HCT116 (cell line): ENCODE results near the gene CHM. TPM values are rescaled to one million over a fixed set of nuclear protein-coding genes. Genes with fewer than 3 reads are reported as not detected.

ENCODE experiments used
- ATAC-seq: fragments of 200-7000 bp; cut with Tn5 transposase; 2 replicates; pipeline ENCODE4 v1.9.1; 2020; ENCODE audit warnings: mild to moderate bottlenecking, moderate library complexity
- BruUV-seq: library from RNA; stranded (reverse); fragments of 400-500 nt; replicated peaks from 2 replicates; lab custom pipeline; 2021; lab: Mats Ljungman, UMichigan
- CTCF ChIA-PET: fragments of 300-600 bp; sonication (Branson Sonifier 250); formaldehyde crosslinking; loops from one replicate; lab custom pipeline; 2021; ENCODE audit warnings: antibody characterized with exemption; lab: Charles Lee
- POLR2A ChIA-PET: fragments of 300-600, 350-600 bp; sonication (Branson Sonifier 250); formaldehyde crosslinking; loops from one replicate; lab custom pipeline; 2021; ENCODE audit warnings: antibody characterized with exemption; lab: Charles Lee
- RAD21 ChIA-PET, 2 experiments: fragments of 300-600 bp; sonication (Branson Sonifier 250); formaldehyde crosslinking; loops; one replicate each; lab custom pipeline; 2023; ENCODE audit warnings: low total read pairs in 2 of 2; ENCODE audit not compliant: uncharacterized antibody in 2 of 2, unreplicated experiment in 2 of 2, low non-redundant PET in 1 of 2; lab: Charles Lee
- DNase-seq: peaks from one replicate; pipeline ENCODE4 v3.0.0-alpha.2; 2010; ENCODE audit warnings: low read depth, low spot score
- H2AFZ ChIP-seq: fragments of 200-600 bp; shearing (Covaris generic), sonication (generic); 2 replicates; pipeline ENCODE4 v1.6.1; 2017; ENCODE audit warnings: low read depth, mixed run types, mixed read lengths, antibody characterized with exemption, low read length; ENCODE audit not compliant: poor library complexity, severe bottlenecking
- H3K27ac ChIP-seq: 2 replicates; pipeline ENCODE4 v1.5.1; 2012; ENCODE audit warnings: low read depth, low read length
- H3K27me3 ChIP-seq: fragments of 200-600 bp; sonication (generic); 2 replicates; pipeline ENCODE4 v1.6.1; 2016; ENCODE audit warnings: mixed run types, low read length, mixed read lengths; ENCODE audit not compliant: insufficient read depth
- H3K36me3 ChIP-seq, 2 experiments: fragments of 200-500 bp in 1 of 2; fragments of 200-600 bp in 1 of 2; sonication (Bioruptor generic) in 1 of 2; sonication (generic) in 1 of 2; 2 replicates each; pipeline versions ENCODE4 v1.5.1 to v1.6.1; 2014 to 2016; ENCODE audit warnings: low read length in 2 of 2, inconsistent platforms in 1 of 2, mixed read lengths in 1 of 2, mixed run types in 1 of 2; ENCODE audit not compliant: insufficient read depth in 2 of 2, control insufficient read depth in 1 of 2
- H3K4me1 ChIP-seq, 2 experiments: fragments of 200-600 bp in 1 of 2; sonication (generic) in 1 of 2; 2 replicates each; pipeline versions ENCODE4 v1.5.1 to v1.6.1; 2012 to 2017; ENCODE audit warnings: low read length in 2 of 2, inconsistent platforms in 1 of 2, mild to moderate bottlenecking in 1 of 2, mixed read lengths in 1 of 2, mixed run types in 1 of 2, moderate library complexity in 1 of 2; ENCODE audit not compliant: insufficient read depth in 2 of 2, control insufficient read depth in 1 of 2
- H3K4me2 ChIP-seq: fragments of 200-600 bp; sonication (generic); 2 replicates; pipeline ENCODE4 v1.6.1; 2017; ENCODE audit warnings: mixed run types, low read length, mixed read lengths
- H3K4me3 ChIP-seq, 2 experiments: fragments of 200-600 bp in 1 of 2; sonication (generic) in 1 of 2; replicated peaks in 1 of 2; 2 replicates each; pipeline ENCODE4 v1.5.1; 2011 to 2016; ENCODE audit warnings: low read length in 2 of 2, control low read depth in 1 of 2, low read depth in 1 of 2, mild to moderate bottlenecking in 1 of 2, mixed read lengths in 1 of 2, mixed run types in 1 of 2
- H3K79me2 ChIP-seq: fragments of 200-600 bp; sonication (generic); 2 replicates; pipeline ENCODE4 v1.6.1; 2017; ENCODE audit warnings: mild to moderate bottlenecking, mixed run types, low read length, moderate library complexity, mixed read lengths; ENCODE audit not compliant: insufficient read depth
- H3K9ac ChIP-seq: fragments of 200-600 bp; sonication (generic); 2 replicates; pipeline ENCODE4 v1.6.1; 2016; ENCODE audit warnings: low read length, mixed read lengths
- H3K9me2 ChIP-seq: fragments of 200-600 bp; sonication (generic), shearing (Covaris generic); 2 replicates; pipeline ENCODE4 v1.6.1; 2017; ENCODE audit warnings: mixed run types, mild to moderate bottlenecking, moderate library complexity; ENCODE audit not compliant: insufficient read depth
- H3K9me3 ChIP-seq, 2 experiments: fragments of 200-500 bp in 1 of 2; fragments of 200-600 bp in 1 of 2; sonication (Bioruptor generic) in 1 of 2; sonication (generic) in 1 of 2; 2 replicates each; pipeline ENCODE4 v1.6.1; 2014 to 2017; ENCODE audit warnings: low read length in 2 of 2, mixed read lengths in 2 of 2, inconsistent platforms in 1 of 2, low read depth in 1 of 2, mild to moderate bottlenecking in 1 of 2, mixed run types in 1 of 2, moderate library complexity in 1 of 2; ENCODE audit not compliant: control insufficient read depth in 1 of 2, insufficient read depth in 1 of 2
- H4K20me1 ChIP-seq: fragments of 200-600 bp; sonication (generic), shearing (Covaris generic); 2 replicates; pipeline ENCODE4 v1.6.1; 2017; ENCODE audit warnings: mixed run types, mild to moderate bottlenecking, moderate library complexity; ENCODE audit not compliant: insufficient read depth
- CBX3 ChIP-seq: IDR thresholded peaks from 2 replicates; pipeline ENCODE4 v1.6.1; 2012; ENCODE audit warnings: low read depth
- CEBPB ChIP-seq: IDR thresholded peaks from 2 replicates; pipeline ENCODE4 v1.6.1; 2012; ENCODE audit warnings: low read depth
- EZH2phosphoT487 ChIP-seq: fragments of 200-600 bp; IDR thresholded peaks from 2 replicates; pipeline ENCODE4 v1.6.1; 2018; ENCODE audit warnings: antibody characterized with exemption, borderline replicate concordance
- FOSL1 ChIP-seq: IDR thresholded peaks from 2 replicates; pipeline ENCODE4 v1.6.1; 2012; ENCODE audit warnings: low read depth
- JUND ChIP-seq: IDR thresholded peaks from 2 replicates; pipeline ENCODE4 v1.6.1; 2012
- POLR2AphosphoS5 ChIP-seq: IDR thresholded peaks from 2 replicates; pipeline ENCODE4 v1.6.1; 2011; ENCODE audit warnings: mild to moderate bottlenecking, low read depth, low read length, moderate library complexity
- RAD21 ChIP-seq: IDR thresholded peaks from 2 replicates; pipeline ENCODE4 v1.6.1; 2012; ENCODE audit warnings: low read depth, mild to moderate bottlenecking
- SIN3A ChIP-seq: IDR thresholded peaks from 2 replicates; pipeline ENCODE4 v1.6.1; 2012; ENCODE audit warnings: low read depth
- TCF7L2 ChIP-seq: IDR thresholded peaks from 2 replicates; pipeline ENCODE4 v1.7.0; 2011; ENCODE audit warnings: borderline replicate concordance, inconsistent platforms; ENCODE audit not compliant: insufficient read depth, insufficient read length; ENCODE audit errors: extremely low read depth
- YY1 ChIP-seq: IDR thresholded peaks from 2 replicates; pipeline ENCODE4 v1.6.1; 2011; ENCODE audit warnings: low read length, low read depth, moderate library complexity, mild to moderate bottlenecking; ENCODE audit not compliant: insufficient replicate concordance; ENCODE audit errors: extremely low read depth
- intact Hi-C: fragments of 100-400 bp; cut with micrococcal nuclease; formaldehyde crosslinking; loops from 2 replicates; pipeline ENCODE4 v1.10.0; 2022
- total RNA-seq: library from RNA; stranded (reverse); gene quantifications from one replicate; pipeline ENCODE4 v1.2.1, GENCODE V29; 2021; ENCODE audit not compliant: unreplicated experiment
- TF ChIP-seq, protein P1 (sequence below): IDR thresholded peaks from 2 replicates; pipeline ENCODE4 v1.6.1; 2011; ENCODE audit warnings: mild to moderate bottlenecking, low read length, moderate library complexity; ENCODE audit not compliant: insufficient replicate concordance; ENCODE audit errors: extremely low read depth
- TF ChIP-seq, protein P2 (sequence below): IDR thresholded peaks from 2 replicates; pipeline ENCODE4 v1.6.1; 2012
- TF ChIP-seq, protein P3 (sequence below): IDR thresholded peaks from 2 replicates; pipeline ENCODE4 v1.6.1; 2012; ENCODE audit warnings: low read depth

Gene CHM
- total RNA-seq, 1 experiment from 2014 or later = 17.1 TPM

DNA sequence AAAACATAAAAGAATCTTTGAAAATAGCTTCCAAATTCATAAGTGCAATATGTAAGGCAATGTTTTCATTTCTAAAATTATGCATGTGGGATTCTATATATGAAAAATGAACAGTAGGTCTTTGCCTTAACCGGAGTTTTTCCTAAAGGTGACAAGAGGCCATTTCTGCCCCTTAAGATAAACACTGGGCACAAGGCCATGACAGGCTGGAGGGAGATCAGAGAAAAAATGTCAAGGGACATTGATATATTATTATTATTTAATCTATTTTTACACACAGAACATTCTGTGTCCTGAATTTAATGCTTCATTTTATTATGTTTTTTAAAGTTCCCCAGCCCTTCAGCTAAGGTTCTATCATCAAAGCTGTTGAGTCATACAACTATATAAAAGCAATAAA, 118.8 kb downstream of the CHM start:
- TF ChIP-seq CEBPB (no peak), CBX3 (no peak), FOSL1 (no peak), YY1 (no peak), RAD21 (no peak)
- Histone ChIP-seq H3K4me1 (no peaks in the 10 kb centered on the region), H3K79me2 (no peaks in the 10 kb centered on the region), H3K4me2 (no peak overlapping the region), H3K9me3 (no peaks in the 10 kb centered on the region), H3K4me3 (no peak overlapping the region), H2AFZ (no peak overlapping the region), H3K27ac (no peak overlapping the region), H3K9ac (no peak overlapping the region), H3K27me3 (no peaks in the 10 kb centered on the region), H4K20me1 (no peaks in the 10 kb centered on the region), H3K36me3 (no peaks in the 10 kb centered on the region), H3K9me2 (no peaks in the 10 kb centered on the region)
- ATAC-seq (no peak), DNase-seq (no peak)
- ChIA-PET RAD21 (no interaction called here), POLR2A (no interaction called here), CTCF (no interaction called here)
- BruUV-seq = no TSS peak
- intact Hi-C loops = no loop called here

DNA sequence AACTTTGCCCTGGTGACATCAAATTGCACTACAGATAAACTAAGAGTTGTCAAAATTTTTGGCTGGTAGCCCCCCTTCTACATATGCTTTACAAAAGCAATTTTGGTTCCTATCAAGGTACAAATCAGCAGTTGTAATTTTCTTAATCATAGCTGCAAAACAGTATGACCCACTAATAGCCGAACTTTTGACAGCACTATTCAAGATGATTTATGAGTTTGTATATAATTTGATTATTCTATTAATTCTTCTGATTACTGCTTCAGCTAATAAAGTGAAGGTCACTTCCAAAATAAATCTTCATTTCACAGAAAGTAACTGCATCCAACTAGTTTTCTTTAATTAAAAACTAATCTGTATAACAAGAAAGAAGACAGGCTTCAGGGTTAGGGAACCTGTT, 119.6 kb downstream of the CHM start:
- intact Hi-C loops = no loop called here
- ChIA-PET POLR2A (no interaction called here), CTCF (interaction anchor here (0.6 kb wide), 1 partner anchor 15 kb away, joined by 4 read pairs; no protein-coding TSS in a partner anchor), RAD21 (no interaction called here)
- no peak overlapping the region for H3K9ac ChIP-seq
- no peaks in the 10 kb centered on the region for H3K79me2 ChIP-seq
- H4K20me1 ChIP-seq = no peaks in the 10 kb centered on the region
- no peak overlapping the region for H3K4me2 ChIP-seq
- no peaks in the 10 kb centered on the region for H3K9me3 ChIP-seq
- H3K36me3 ChIP-seq = no peaks in the 10 kb centered on the region
- no peak overlapping the region for H3K27ac ChIP-seq
- no TSS peak for BruUV-seq
- H3K4me1 ChIP-seq = no peaks in the 10 kb centered on the region
- no peaks in the 10 kb centered on the region for H3K27me3 ChIP-seq
- DNase-seq = no peak
- no peak overlapping the region for H2AFZ ChIP-seq
- H3K9me2 ChIP-seq = no peaks in the 10 kb centered on the region
- no peak overlapping the region for H3K4me3 ChIP-seq
- no peak for ATAC-seq
- TF ChIP-seq, protein P1, sequence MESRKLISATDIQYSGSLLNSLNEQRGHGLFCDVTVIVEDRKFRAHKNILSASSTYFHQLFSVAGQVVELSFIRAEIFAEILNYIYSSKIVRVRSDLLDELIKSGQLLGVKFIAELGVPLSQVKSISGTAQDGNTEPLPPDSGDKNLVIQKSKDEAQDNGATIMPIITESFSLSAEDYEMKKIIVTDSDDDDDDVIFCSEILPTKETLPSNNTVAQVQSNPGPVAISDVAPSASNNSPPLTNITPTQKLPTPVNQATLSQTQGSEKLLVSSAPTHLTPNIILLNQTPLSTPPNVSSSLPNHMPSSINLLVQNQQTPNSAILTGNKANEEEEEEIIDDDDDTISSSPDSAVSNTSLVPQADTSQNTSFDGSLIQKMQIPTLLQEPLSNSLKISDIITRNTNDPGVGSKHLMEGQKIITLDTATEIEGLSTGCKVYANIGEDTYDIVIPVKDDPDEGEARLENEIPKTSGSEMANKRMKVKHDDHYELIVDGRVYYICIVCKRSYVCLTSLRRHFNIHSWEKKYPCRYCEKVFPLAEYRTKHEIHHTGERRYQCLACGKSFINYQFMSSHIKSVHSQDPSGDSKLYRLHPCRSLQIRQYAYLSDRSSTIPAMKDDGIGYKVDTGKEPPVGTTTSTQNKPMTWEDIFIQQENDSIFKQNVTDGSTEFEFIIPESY = no peak
- TF ChIP-seq FOSL1 (no peak), TCF7L2 (no peak), EZH2phosphoT487 (no peak), POLR2AphosphoS5 (no peak), SIN3A (no peak), JUND (no peak)
- TF ChIP-seq, protein P2, sequence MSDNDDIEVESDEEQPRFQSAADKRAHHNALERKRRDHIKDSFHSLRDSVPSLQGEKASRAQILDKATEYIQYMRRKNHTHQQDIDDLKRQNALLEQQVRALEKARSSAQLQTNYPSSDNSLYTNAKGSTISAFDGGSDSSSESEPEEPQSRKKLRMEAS = no peak
- TF ChIP-seq, protein P3, sequence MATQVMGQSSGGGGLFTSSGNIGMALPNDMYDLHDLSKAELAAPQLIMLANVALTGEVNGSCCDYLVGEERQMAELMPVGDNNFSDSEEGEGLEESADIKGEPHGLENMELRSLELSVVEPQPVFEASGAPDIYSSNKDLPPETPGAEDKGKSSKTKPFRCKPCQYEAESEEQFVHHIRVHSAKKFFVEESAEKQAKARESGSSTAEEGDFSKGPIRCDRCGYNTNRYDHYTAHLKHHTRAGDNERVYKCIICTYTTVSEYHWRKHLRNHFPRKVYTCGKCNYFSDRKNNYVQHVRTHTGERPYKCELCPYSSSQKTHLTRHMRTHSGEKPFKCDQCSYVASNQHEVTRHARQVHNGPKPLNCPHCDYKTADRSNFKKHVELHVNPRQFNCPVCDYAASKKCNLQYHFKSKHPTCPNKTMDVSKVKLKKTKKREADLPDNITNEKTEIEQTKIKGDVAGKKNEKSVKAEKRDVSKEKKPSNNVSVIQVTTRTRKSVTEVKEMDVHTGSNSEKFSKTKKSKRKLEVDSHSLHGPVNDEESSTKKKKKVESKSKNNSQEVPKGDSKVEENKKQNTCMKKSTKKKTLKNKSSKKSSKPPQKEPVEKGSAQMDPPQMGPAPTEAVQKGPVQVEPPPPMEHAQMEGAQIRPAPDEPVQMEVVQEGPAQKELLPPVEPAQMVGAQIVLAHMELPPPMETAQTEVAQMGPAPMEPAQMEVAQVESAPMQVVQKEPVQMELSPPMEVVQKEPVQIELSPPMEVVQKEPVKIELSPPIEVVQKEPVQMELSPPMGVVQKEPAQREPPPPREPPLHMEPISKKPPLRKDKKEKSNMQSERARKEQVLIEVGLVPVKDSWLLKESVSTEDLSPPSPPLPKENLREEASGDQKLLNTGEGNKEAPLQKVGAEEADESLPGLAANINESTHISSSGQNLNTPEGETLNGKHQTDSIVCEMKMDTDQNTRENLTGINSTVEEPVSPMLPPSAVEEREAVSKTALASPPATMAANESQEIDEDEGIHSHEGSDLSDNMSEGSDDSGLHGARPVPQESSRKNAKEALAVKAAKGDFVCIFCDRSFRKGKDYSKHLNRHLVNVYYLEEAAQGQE = no peak
